GM23248 (cell line): ENCODE data around the gene WHRN. TPM values are rescaled to one million over a fixed set of nuclear protein-coding genes. Genes with fewer than 3 reads are reported as not detected.

Source experiments
- DNase-seq: peaks from one replicate; pipeline ENCODE4 v3.0.0-alpha.2; 2015
- H2AFZ ChIP-seq: fragments of 200-600 bp; sonication (generic); 2 replicates; pipeline ENCODE4 v1.6.1; 2016; ENCODE audit warnings: antibody characterized with exemption
- H3F3A ChIP-seq: fragments of 200-600 bp; sonication (generic); 2 replicates; pipeline ENCODE4 v1.6.1; 2016; ENCODE audit warnings: mild to moderate bottlenecking, antibody characterized with exemption, mixed run types; ENCODE audit not compliant: insufficient read depth
- H3K27ac ChIP-seq: fragments of 200-600 bp; sonication (generic); 2 replicates; pipeline ENCODE4 v1.5.1; 2016; ENCODE audit warnings: mild to moderate bottlenecking
- H3K27me3 ChIP-seq: fragments of 200-600 bp; sonication (generic); replicated peaks from 2 replicates; pipeline ENCODE4 v1.6.1; 2016; ENCODE audit warnings: mild to moderate bottlenecking; ENCODE audit not compliant: insufficient read depth
- H3K36me3 ChIP-seq: fragments of 200-600 bp; sonication (generic); 2 replicates; pipeline ENCODE4 v1.6.1; 2016; ENCODE audit warnings: low read depth, mild to moderate bottlenecking
- H3K4me1 ChIP-seq: fragments of 200-600 bp; sonication (generic); 2 replicates; pipeline ENCODE4 v1.6.1; 2016; ENCODE audit warnings: mild to moderate bottlenecking; ENCODE audit not compliant: insufficient read depth
- H3K4me2 ChIP-seq: fragments of 200-600 bp; sonication (generic); one replicate; pipeline ENCODE4 v1.6.1; 2016; ENCODE audit warnings: mild to moderate bottlenecking; ENCODE audit not compliant: unreplicated experiment
- H3K4me3 ChIP-seq: fragments of 200-600 bp; sonication (generic); 2 replicates; pipeline ENCODE4 v1.5.1; 2016; ENCODE audit warnings: mild to moderate bottlenecking
- H3K79me2 ChIP-seq: fragments of 200-600 bp; sonication (generic); 2 replicates; pipeline ENCODE4 v1.6.1; 2016; ENCODE audit warnings: mild to moderate bottlenecking; ENCODE audit not compliant: insufficient read depth
- H3K9ac ChIP-seq: fragments of 200-600 bp; sonication (generic); 2 replicates; pipeline ENCODE4 v1.6.1; 2016; ENCODE audit warnings: mild to moderate bottlenecking
- H3K9me2 ChIP-seq: fragments of 200-600 bp; sonication (generic); 2 replicates; pipeline ENCODE4 v1.6.1; 2016; ENCODE audit warnings: mixed run types, mild to moderate bottlenecking, moderate library complexity; ENCODE audit not compliant: insufficient read depth
- H3K9me3 ChIP-seq: fragments of 200-600 bp; sonication (generic); one replicate; pipeline ENCODE4 v1.6.1; 2017; ENCODE audit warnings: low read depth
- H4K20me1 ChIP-seq: fragments of 200-600 bp; sonication (generic); 2 replicates; pipeline ENCODE4 v1.6.0; 2016; ENCODE audit not compliant: insufficient read depth
- EZH2 ChIP-seq: fragments of 200-600 bp; sonication (generic); IDR thresholded peaks from 2 replicates; pipeline ENCODE4 v1.6.1; 2018; ENCODE audit warnings: antibody characterized with exemption, mild to moderate bottlenecking; ENCODE audit not compliant: insufficient read depth, poor library complexity, severe bottlenecking
- EZH2phosphoT487 ChIP-seq: fragments of 200-600 bp; sonication (generic); IDR thresholded peaks from 2 replicates; pipeline ENCODE4 v1.6.1; 2018; ENCODE audit warnings: antibody characterized with exemption, moderate library complexity, mild to moderate bottlenecking, low read depth; ENCODE audit not compliant: insufficient read depth
- WGBS, 2 experiments: methylation state at CpG; one replicate each; pipeline ENCODE4 v1.1.6; 2015 to 2017; ENCODE audit warnings: low lambda C conversion rate in 2 of 2, low coverage in 1 of 2; ENCODE audit errors: missing lambda C conversion rate in 2 of 2; 5-methylcytosine and 5-hydroxymethylcytosine counted together
- in situ Hi-C: fragments of 300-500 bp; cut with MboI; formaldehyde crosslinking; loops from 2 replicates; pipeline ENCODE4 v1.15.0; 2020
- polyA plus RNA-seq: library from polyadenylated mRNA; unstranded; fragments of >200 nt; fragmentation: Nextera tagmentation; extraction: Ambion mirVana; gene quantifications from 2 replicates; pipeline ENCODE4 v1.2.1, GENCODE V29; 2016
- total RNA-seq: library from RNA; depleted of rRNA; stranded (reverse); fragments of >200 nt; shearing (Covaris generic); gene quantifications from 2 replicates; pipeline ENCODE4 v1.2.3, GENCODE V29; 2014

WHRN gene
- total and polyA plus RNA-seq, 2 experiments from 2014 or later = 0.76 to 1.5 TPM

GRCh38 chr9:114506082-114506390, 763 bp upstream of the WHRN start:
- Histone ChIP-seq H3K4me2 (peak overlapping the region; percentile 87), H3F3A (peaks cover 11% of the 10 kb centered on the region), H3K4me3 (peak overlapping the region; percentile 82), H4K20me1 (no peaks in the 10 kb centered on the region), H2AFZ (peak overlapping the region; percentile 74), H3K27ac (peak overlapping the region; percentile 8; the same call in 1 of the 2 replicates), H3K9me3 (no peaks in the 10 kb centered on the region), H3K9me2 (no peaks in the 10 kb centered on the region), H3K9ac (peak overlapping the region; percentile 84), H3K36me3 (no peaks in the 10 kb centered on the region), H3K4me1 (no peaks in the 10 kb centered on the region), H3K27me3 (peaks cover 41% of the 10 kb centered on the region), H3K79me2 (no peaks in the 10 kb centered on the region)
- TF ChIP-seq EZH2phosphoT487 = no peak
- TF ChIP-seq EZH2 = no peak
- no peak for DNase-seq
- in situ Hi-C loops = no loop called here
- WGBS, 2 experiments = 30 to 32% methylated on average over 7 of the region's 7 CpGs

- Histone ChIP-seq H3K9ac (peak overlapping the region; percentile 84), H3K79me2 (no peaks in the 10 kb centered on the region), H3K27ac (no peak overlapping the region), H3K4me2 (peak overlapping the region; percentile 87), H3K4me3 (peak overlapping the region; percentile 82), H2AFZ (peak overlapping the region; percentile 74), H3K36me3 (no peaks in the 10 kb centered on the region), H3F3A (peaks cover 11% of the 10 kb centered on the region), H3K4me1 (no peaks in the 10 kb centered on the region), H3K27me3 (peaks cover 30% of the 10 kb centered on the region), H3K9me2 (no peaks in the 10 kb centered on the region), H3K9me3 (no peaks in the 10 kb centered on the region), H4K20me1 (no peaks in the 10 kb centered on the region)
- in situ Hi-C loops = no loop called here
- peak; percentile 76 for DNase-seq
- TF ChIP-seq EZH2 (no peak), EZH2phosphoT487 (no peak)
- WGBS, 2 experiments = 9 to 10% methylated on average over 89 to 96 of the region's 101 CpGs
Measured at GRCh38 chr9:114504341-114505186, 709 bp downstream of the WHRN start.

GRCh38 chr9:114503522-114504340, 1.5 kb downstream of the WHRN start:
- no peaks in the 10 kb centered on the region for H3K4me1 ChIP-seq
- H3K9me3 ChIP-seq = no peaks in the 10 kb centered on the region
- H3K4me2 ChIP-seq = no peak overlapping the region
- no peak for DNase-seq
- in situ Hi-C loops = no loop called here
- H2AFZ ChIP-seq = peak overlapping the region; percentile 74
- TF ChIP-seq EZH2phosphoT487 (no peak), EZH2 (no peak)
- H3K9me2 ChIP-seq = no peaks in the 10 kb centered on the region
- 81 to 86% methylated on average over 17 to 18 of the region's 18 CpGs for WGBS, 2 experiments
- H4K20me1 ChIP-seq = no peaks in the 10 kb centered on the region
- no peak overlapping the region for H3K9ac ChIP-seq
- no peaks in the 10 kb centered on the region for H3K36me3 ChIP-seq
- H3F3A ChIP-seq = peaks cover 11% of the 10 kb centered on the region
- peaks cover 22% of the 10 kb centered on the region for H3K27me3 ChIP-seq
- peak overlapping the region; percentile 82; the same call in 1 of the 2 replicates for H3K4me3 ChIP-seq
- no peak overlapping the region for H3K27ac ChIP-seq
- H3K79me2 ChIP-seq = no peaks in the 10 kb centered on the region

GRCh38 chr9:114503009-114503408, 2.3 kb downstream of the WHRN start:
- H3K4me1 ChIP-seq = no peaks in the 10 kb centered on the region
- H3K9me3 ChIP-seq = no peaks in the 10 kb centered on the region
- DNase-seq = no peak
- H3K4me2 ChIP-seq = no peak overlapping the region
- peaks cover 11% of the 10 kb centered on the region for H3F3A ChIP-seq
- no peaks in the 10 kb centered on the region for H3K9me2 ChIP-seq
- no peak overlapping the region for H3K9ac ChIP-seq
- peaks cover 14% of the 10 kb centered on the region for H3K27me3 ChIP-seq
- no peaks in the 10 kb centered on the region for H4K20me1 ChIP-seq
- TF ChIP-seq EZH2 (no peak), EZH2phosphoT487 (no peak)
- H3K36me3 ChIP-seq = no peaks in the 10 kb centered on the region
- no peak overlapping the region for H3K4me3 ChIP-seq
- 81 to 86% methylated on average over 7 of the region's 7 CpGs for WGBS, 2 experiments
- no peaks in the 10 kb centered on the region for H3K79me2 ChIP-seq
- H3K27ac ChIP-seq = no peak overlapping the region
- H2AFZ ChIP-seq = no peak overlapping the region
- in situ Hi-C loops = no loop called here
